Stimulated activated naive CD4-positive, alpha-beta T cell treated with Interleukin-2 at 50 U/mL for 16 hours (primary cell): ENCODE data around the gene SLMAP.
"Not testable (repeated sequence)": the region's sequence is repeated elsewhere in the genome, so short reads cannot be mapped to it uniquely, and the experiment has no call there.

ENCODE experiments used
- DNase-seq: peaks from one replicate; lab custom pipeline; 2025; lab: John Stamatoyannopoulos, UW

Gene SLMAP

GRCh38 chr3:57826952-57827723, 71.0 kb downstream of the SLMAP start:
- DNase-seq: no peak

DNA sequence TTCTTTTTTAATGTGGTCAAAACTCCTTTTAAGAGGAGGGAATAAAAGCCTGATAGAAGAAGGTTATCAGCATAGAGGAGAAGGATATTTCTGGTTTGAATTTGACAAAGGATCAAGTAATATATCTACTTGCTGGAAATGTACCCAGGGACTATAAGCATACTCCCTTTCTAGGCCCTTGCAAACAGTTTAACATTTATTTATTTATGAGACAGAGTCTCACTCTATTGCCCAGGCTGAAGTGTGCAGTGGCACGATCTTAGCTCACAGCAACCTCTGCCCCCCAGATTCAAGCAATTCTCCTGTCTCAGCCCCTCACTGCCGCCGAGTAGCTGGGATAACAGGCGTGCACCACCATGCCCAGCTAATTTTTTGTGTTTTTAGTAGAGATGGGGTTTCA, 71.6 kb downstream of the SLMAP start:
- no peak for DNase-seq

DNA sequence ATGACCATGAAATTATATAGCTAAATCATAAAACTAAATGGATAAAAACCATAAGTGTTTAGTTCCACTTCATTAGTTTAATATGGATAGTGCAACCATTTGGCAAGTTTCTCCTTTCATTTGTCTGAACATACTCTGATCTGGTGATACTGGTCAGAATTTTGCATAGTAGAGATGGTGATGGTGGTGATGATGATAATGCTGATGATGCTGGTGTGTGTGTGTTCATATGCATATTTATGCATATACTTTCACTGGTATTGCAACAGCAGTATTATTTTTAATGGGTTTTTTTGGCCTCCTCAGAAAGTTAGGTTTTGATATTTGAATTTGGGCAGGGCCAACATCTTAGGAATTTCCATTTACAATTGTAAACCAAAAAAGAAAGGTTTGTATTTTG, 76.4 kb downstream of the SLMAP start:
- DNase-seq: no peak

DNA sequence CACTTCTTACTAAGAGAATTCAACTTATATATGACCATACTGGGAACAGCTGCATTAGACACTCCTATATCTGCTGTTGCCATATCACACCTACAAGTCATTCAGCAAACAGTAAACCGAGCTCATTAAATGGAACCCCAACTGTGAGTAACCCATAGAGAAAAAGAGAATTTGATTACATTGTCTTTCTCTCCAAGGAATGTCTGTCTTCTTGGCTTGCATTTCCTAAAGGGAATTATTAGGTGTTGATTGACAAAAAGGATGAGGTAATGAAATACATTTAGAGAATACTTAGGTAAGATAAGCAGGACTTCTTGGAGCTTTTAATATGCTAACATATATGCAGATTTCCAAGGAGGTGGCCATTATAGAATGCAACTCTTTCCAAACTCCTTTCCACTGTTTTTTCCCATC, 76.8 kb downstream of the SLMAP start:
- no peak for DNase-seq

- DNase-seq: no peak
These were observed 77.7 kb downstream of the SLMAP start for GRCh38 chr3:57833763-57834162.

- no peak for DNase-seq
These were observed 81.6 kb downstream of the SLMAP start for GRCh38 chr3:57837686-57838085.

DNA sequence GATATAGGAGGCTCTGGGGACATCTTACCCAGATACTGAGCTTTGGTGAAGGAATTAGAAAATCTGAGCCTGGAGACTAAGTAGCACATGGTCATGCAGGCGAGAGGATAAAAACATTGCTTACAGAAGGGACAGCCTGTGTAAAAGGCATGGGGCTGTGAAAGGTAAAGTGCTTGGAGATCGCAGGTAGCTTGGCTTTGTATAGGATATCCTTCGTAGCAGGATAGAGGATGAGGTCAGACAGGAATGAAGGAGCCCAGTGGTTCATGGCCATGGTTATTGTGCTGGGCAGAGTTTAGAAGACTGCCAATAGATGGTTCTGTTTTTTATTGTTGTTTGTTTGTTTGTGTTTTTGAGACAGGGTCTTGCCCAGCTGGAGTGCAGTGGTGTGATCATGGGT, 82.5 kb downstream of the SLMAP start:
- DNase-seq: no peak

GRCh38 chr3:57840473-57840872, 84.4 kb downstream of the SLMAP start:
- DNase-seq: no peak

GRCh38 chr3:57841818-57842217, 85.7 kb downstream of the SLMAP start:
- DNase-seq: no peak

DNA sequence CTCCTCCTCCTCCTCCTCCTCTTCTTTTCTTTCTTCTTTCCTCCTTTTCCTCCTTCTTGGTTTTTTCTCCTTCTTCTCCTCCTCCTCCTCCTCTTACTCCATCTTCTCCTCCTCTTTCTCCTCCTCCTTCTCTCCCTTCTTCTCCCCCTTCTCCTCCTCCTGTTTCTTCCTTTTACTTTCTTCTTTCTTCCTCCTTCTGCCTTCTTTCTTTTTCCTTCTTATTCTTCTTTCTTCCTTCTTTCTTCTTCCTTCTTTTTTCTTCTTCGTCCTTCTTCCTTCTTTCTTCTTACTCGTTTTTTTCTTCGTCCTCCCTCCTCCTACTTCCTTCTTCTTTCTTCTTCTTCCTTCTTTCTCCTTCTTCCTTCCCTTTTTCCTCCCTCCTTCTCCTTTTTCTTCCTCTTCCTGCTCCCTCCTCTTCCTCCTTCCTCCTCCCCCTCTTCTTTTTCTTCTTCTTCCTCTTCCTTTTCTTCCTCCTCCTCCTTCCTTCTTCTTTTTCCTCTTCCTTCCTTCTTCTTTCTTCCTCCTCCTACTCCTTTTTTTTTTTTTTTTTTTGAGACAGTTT, 92.1 kb downstream of the SLMAP start:
- no peak for DNase-seq

- no peak for DNase-seq
These were observed 95.2 kb downstream of the SLMAP start for GRCh38 chr3:57851304-57851703.

- DNase-seq: no peak
These were observed 96.8 kb downstream of the SLMAP start for GRCh38 chr3:57852896-57853295.

DNA sequence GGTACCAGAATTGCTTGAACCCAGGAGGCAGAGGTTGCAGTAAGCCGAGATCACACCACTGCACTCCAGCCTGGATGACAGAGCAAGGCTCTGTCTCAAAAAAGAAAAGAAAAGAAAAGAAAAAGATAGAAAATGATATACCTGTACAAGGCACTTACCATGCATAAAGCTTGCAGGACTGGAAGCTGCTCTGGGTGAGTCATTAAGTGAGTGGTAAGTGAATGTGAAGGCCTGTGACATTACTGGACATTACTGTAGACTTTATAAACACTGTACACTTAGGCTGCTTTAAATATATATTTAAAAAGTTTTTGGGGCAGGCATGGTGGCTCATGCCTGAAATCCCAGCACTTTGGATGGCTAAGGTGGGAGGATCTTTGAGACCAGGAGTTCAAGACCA, 99.2 kb downstream of the SLMAP start:
- DNase-seq: no peak

GRCh38 chr3:57855943-57856342, 99.8 kb downstream of the SLMAP start:
- DNase-seq: no peak

- no peak for DNase-seq
These were observed 100.6 kb downstream of the SLMAP start for GRCh38 chr3:57856675-57857074.

DNA sequence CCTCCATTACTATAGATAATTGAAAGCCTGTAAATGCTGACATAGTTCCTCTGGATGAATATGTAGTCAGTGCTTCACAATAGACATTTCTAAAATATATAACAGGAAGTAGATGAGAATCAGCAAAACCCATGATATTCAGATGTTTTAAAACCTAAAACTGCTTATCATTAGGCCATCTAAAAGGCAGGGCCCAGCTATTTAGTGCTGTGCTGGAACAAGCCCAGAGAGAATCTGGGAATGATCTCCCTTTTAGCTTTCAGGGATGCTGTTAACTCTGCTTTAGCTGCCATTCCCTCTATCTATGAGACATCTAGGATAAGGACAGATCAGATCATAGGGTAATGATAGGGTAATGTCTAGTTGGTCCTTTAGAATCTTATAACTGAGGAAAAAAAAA, 106.8 kb downstream of the SLMAP start:
- DNase-seq: no peak

GRCh38 chr3:57863380-57863779, 107.3 kb downstream of the SLMAP start:
- no peak for DNase-seq

GRCh38 chr3:57864853-57865252, 108.7 kb downstream of the SLMAP start:
- DNase-seq: no peak

- not testable (repeated sequence) for DNase-seq
These were observed 113.0 kb downstream of the SLMAP start for GRCh38 chr3:57869110-57869509.

GRCh38 chr3:57872606-57873005, 116.5 kb downstream of the SLMAP start:
- DNase-seq: no peak

- no peak for DNase-seq
These were observed 120.5 kb downstream of the SLMAP start for GRCh38 chr3:57876632-57877031.

GRCh38 chr3:57877116-57877515, 121.0 kb downstream of the SLMAP start:
- no peak for DNase-seq

DNA sequence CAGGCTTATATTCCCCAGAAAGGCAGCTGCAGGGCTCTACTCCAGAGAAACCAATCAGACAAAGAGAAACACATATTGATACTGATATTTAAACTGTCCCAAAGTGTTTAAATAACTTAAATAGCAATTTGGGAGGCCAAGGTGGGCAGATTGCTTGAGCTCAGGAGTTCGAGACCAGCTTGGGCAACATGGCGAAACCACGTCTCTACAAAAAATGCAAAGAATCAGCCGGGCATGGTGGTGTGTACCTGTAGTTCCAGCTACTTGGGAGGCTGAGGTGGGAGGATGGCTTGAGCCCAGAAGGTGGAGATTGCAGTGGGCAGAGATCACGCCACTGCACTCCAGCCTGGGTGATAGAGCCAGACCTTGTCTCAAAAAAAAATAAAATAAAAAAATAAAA, 128.3 kb downstream of the SLMAP start:
- DNase-seq: not testable (repeated sequence)

DNA sequence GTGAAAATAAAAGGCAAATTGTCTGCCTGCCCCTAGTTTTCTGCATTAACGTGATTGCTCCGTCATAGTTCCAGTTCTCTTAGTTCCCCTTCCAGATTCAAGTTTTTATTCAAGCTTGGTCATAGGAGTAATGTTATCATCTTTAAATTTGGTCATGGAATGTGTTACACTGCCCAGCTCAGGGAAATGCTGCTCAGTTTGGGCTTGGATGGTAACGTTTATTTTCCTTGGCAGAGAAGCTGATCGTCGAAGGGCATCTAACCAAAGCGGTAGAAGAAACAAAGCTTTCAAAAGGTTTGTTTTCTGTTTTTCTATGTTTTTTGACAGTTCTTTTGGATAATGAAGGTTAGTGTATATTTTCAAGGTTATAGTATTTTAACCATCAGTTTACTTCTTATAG, 133.7 kb downstream of the SLMAP start:
- DNase-seq: no peak
